H9 (cell line): Measurements from ENCODE around the gene PDCD1. TPM values are rescaled to one million over a fixed set of nuclear protein-coding genes. Genes with fewer than 3 reads are reported as not detected.

Experiments used
- DNase-seq: peaks from one replicate; pipeline ENCODE4 v3.0.0-alpha.2; 2017
- H2AFZ ChIP-seq: one replicate; pipeline ENCODE4 v1.6.1; 2013; ENCODE audit warnings: mild to moderate bottlenecking, low read length, control low read depth, moderate library complexity
- H2AK5ac ChIP-seq: 2 replicates; pipeline ENCODE4 v1.6.1; 2013; ENCODE audit warnings: low read length, control low read depth, mixed read lengths; ENCODE audit not compliant: insufficient read length
- H2BK120ac ChIP-seq: one replicate; pipeline ENCODE4 v1.6.1; 2013; ENCODE audit warnings: low read depth, mild to moderate bottlenecking, low read length, control low read depth, inconsistent platforms; ENCODE audit not compliant: poor library complexity, severe bottlenecking
- H2BK12ac ChIP-seq: 2 replicates; pipeline ENCODE4 v1.6.1; 2013; ENCODE audit warnings: low read length, control low read depth, mixed read lengths, low read depth; ENCODE audit not compliant: insufficient read length
- H2BK15ac ChIP-seq: 2 replicates; pipeline ENCODE4 v1.6.1; 2013; ENCODE audit warnings: low read depth, low read length, control low read depth
- H2BK20ac ChIP-seq: one replicate; pipeline ENCODE4 v1.6.1; 2013; ENCODE audit warnings: low read depth, mild to moderate bottlenecking, low read length, control low read depth, inconsistent platforms; ENCODE audit not compliant: poor library complexity, severe bottlenecking
- H2BK5ac ChIP-seq: 2 replicates; pipeline ENCODE4 v1.6.1; 2013; ENCODE audit warnings: low read length, control low read depth, mixed read lengths; ENCODE audit not compliant: insufficient read length
- H3K14ac ChIP-seq: 2 replicates; pipeline ENCODE4 v1.6.1; 2013; ENCODE audit warnings: low read length, control low read depth; ENCODE audit not compliant: insufficient read depth
- H3K18ac ChIP-seq: 2 replicates; pipeline ENCODE4 v1.6.1; 2013; ENCODE audit warnings: low read depth, mild to moderate bottlenecking, mixed read lengths, low read length, control low read depth; ENCODE audit not compliant: insufficient read length
- H3K23ac ChIP-seq: 2 replicates; pipeline ENCODE4 v1.6.1; 2013; ENCODE audit warnings: low read length, control low read depth, mixed read lengths, low read depth; ENCODE audit not compliant: insufficient read length
- H3K23me2 ChIP-seq: 2 replicates; pipeline ENCODE4 v1.6.1; 2013; ENCODE audit warnings: low read depth, mild to moderate bottlenecking, mixed read lengths, low read length, control low read depth; ENCODE audit not compliant: insufficient read length, poor library complexity, severe bottlenecking
- H3K27ac ChIP-seq: 2 replicates; pipeline ENCODE4 v1.5.1; 2013; ENCODE audit warnings: low read length, control low read depth, mixed read lengths, low read depth; ENCODE audit not compliant: insufficient read length
- H3K27me3 ChIP-seq: 2 replicates; pipeline ENCODE4 v1.6.1; 2013; ENCODE audit warnings: low read length, control low read depth, inconsistent platforms; ENCODE audit not compliant: insufficient read depth
- H3K4ac ChIP-seq: 2 replicates; pipeline ENCODE4 v1.6.1; 2013; ENCODE audit warnings: low read depth, mild to moderate bottlenecking, control low read depth, inconsistent platforms, low read length, moderate library complexity
- H3K4me1 ChIP-seq: 2 replicates; pipeline ENCODE4 v1.6.1; 2013; ENCODE audit warnings: low read length, control low read depth, inconsistent platforms; ENCODE audit not compliant: insufficient read depth
- H3K4me2 ChIP-seq: 2 replicates; pipeline ENCODE4 v1.6.1; 2013; ENCODE audit warnings: low read length, control low read depth, mixed read lengths; ENCODE audit not compliant: insufficient read length, insufficient read depth
- H3K56ac ChIP-seq: 2 replicates; pipeline ENCODE4 v1.6.1; 2013; ENCODE audit warnings: low read depth, mild to moderate bottlenecking, mixed read lengths, low read length, control low read depth; ENCODE audit not compliant: insufficient read length
- H3K79me1 ChIP-seq: 2 replicates; pipeline ENCODE4 v1.6.1; 2013; ENCODE audit warnings: low read depth, mild to moderate bottlenecking, moderate library complexity, low read length, control low read depth, inconsistent platforms; ENCODE audit not compliant: insufficient read depth, poor library complexity, severe bottlenecking
- H3K79me2 ChIP-seq: 2 replicates; pipeline ENCODE4 v1.6.1; 2013; ENCODE audit warnings: low read length, control low read depth, inconsistent platforms; ENCODE audit not compliant: insufficient read depth
- H3K9ac ChIP-seq: 2 replicates; pipeline ENCODE4 v1.6.1; 2013; ENCODE audit warnings: low read length, control low read depth, mixed read lengths; ENCODE audit not compliant: insufficient read length; ENCODE audit errors: extremely low read depth
- H3K9me3 ChIP-seq: one replicate; pipeline ENCODE4 v1.6.1; 2013; ENCODE audit warnings: low read depth, low read length, inconsistent platforms; ENCODE audit not compliant: control insufficient read depth
- H3T11ph ChIP-seq: one replicate; pipeline ENCODE4 v1.6.1; 2013; ENCODE audit warnings: mild to moderate bottlenecking, low read length, control low read depth, inconsistent platforms
- H4K20me1 ChIP-seq: one replicate; pipeline ENCODE4 v1.6.1; 2013; ENCODE audit not compliant: control insufficient read depth, insufficient read length, insufficient read depth
- H4K5ac ChIP-seq: 2 replicates; pipeline ENCODE4 v1.6.1; 2013; ENCODE audit warnings: low read depth, mild to moderate bottlenecking, mixed read lengths, low read length, control low read depth; ENCODE audit not compliant: insufficient read length
- H4K8ac ChIP-seq: replicated peaks from 2 replicates; pipeline ENCODE4 v1.6.1; 2013; ENCODE audit warnings: low read length, control low read depth, mixed read lengths, low read depth; ENCODE audit not compliant: insufficient read length
- H4K91ac ChIP-seq: 2 replicates; pipeline ENCODE4 v1.6.1; 2013; ENCODE audit warnings: low read depth, mild to moderate bottlenecking, moderate library complexity, mixed read lengths, low read length, control low read depth; ENCODE audit not compliant: insufficient read length
- H3K27ac Mint-ChIP-seq, 3 experiments: 2 replicates in 2 of 3; 3 replicates in 1 of 3; pipeline ENCODE4 v1.8.0; 2020 to 2021; ENCODE audit warnings: mixed read lengths in 3 of 3, mild to moderate bottlenecking in 1 of 3, moderate library complexity in 1 of 3
- H3K27me3 Mint-ChIP-seq: 2 replicates; pipeline ENCODE4 v1.8.0; 2021; ENCODE audit warnings: low read depth, mild to moderate bottlenecking, moderate library complexity, mixed read lengths
- H3K36me3 Mint-ChIP-seq, 3 experiments: 2 replicates in 2 of 3; 3 replicates in 1 of 3; pipeline ENCODE4 v1.8.0; 2020 to 2021; ENCODE audit warnings: low read depth in 3 of 3, mixed read lengths in 3 of 3; ENCODE audit not compliant: insufficient read depth in 1 of 3
- H3K4me1 Mint-ChIP-seq, 2 experiments: 2 replicates each; pipeline ENCODE4 v1.8.0; 2020; ENCODE audit warnings: mixed read lengths in 2 of 2
- H3K4me3 Mint-ChIP-seq, 2 experiments: 2 replicates in 1 of 2; 3 replicates in 1 of 2; pipeline ENCODE4 v1.8.0; 2020 to 2021; ENCODE audit warnings: mild to moderate bottlenecking in 2 of 2, mixed read lengths in 2 of 2, moderate library complexity in 1 of 2
- H3K9me3 Mint-ChIP-seq, 2 experiments: 2 replicates in 1 of 2; 3 replicates in 1 of 2; pipeline ENCODE4 v1.8.0; 2020; ENCODE audit warnings: mild to moderate bottlenecking in 2 of 2, mixed read lengths in 2 of 2, moderate library complexity in 1 of 2
- WGBS: extraction: QIAGEN DNeasy Blood & Tissue Kit; methylation state at CpG from one replicate; pipeline ENCODE4 v1.1.7; 2013; ENCODE audit warnings: missing lambda C conversion rate, low lambda C conversion rate, mixed read lengths; ENCODE audit not compliant: insufficient read length; ENCODE audit errors: extremely low coverage; 5-methylcytosine and 5-hydroxymethylcytosine counted together
- total RNA-seq: library from RNA; stranded (reverse); gene quantifications from 2 replicates; pipeline ENCODE4 v1.2.1, GENCODE V29; 2021
- TF ChIP-seq, protein P1 (sequence below): fragments of 200-600 bp; sonication (generic); conservative IDR thresholded peaks from 3 replicates; pipeline ENCODE4 v1.8.0; 2021; ENCODE audit warnings: antibody characterized with exemption, mild to moderate bottlenecking

The PDCD1 gene
- total RNA-seq, 1 experiment from 2014 or later: 1.6 TPM

DNA sequence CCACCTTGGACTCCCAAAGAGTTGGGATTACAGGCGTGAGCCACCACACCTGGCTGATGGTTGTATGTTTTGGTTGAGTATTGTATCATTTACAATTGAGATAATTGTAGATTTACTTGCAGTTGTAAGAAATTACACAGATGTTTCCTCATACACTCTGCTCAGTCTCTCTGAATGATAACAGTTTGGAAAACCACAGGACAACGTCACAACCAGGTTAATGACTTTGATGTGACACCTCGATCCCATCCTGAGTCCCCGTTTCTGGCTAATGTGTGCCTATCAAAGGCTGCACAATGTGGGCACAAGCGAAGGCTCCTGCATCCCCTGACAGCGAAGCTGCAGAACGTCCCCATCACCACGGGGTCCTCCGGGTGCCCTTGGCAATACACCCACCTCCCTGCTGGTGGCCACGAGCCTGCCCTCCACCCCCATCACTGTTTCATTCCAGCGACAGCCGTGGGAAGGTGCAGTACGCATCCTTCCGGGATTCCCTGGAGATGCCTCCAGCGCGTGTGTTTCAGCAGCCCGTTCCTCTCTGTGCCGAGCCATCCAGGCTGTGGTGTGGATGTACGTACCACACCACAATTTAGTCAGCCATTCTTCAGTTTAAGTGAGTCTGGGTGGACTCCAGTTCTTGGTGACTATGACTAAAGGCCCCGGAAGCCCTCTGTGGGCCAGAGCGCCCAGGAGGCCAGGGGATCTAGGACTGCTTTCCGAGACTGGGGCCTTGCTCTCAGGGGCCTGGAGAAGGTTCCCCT, 4.3 kb upstream of the PDCD1 start:
- Histone ChIP-seq H3K27me3 (no peaks in the 10 kb centered on the region; the same call in 1 of the 2 replicates), H3K4me1 (no peaks in the 10 kb centered on the region; the same call in 1 of the 2 replicates), H2BK120ac (no peak overlapping the region), H4K91ac (no peak overlapping the region), H4K8ac (no peak overlapping the region), H2BK5ac (no peak overlapping the region), H3K9me3 (no peaks in the 10 kb centered on the region), H3T11ph (no peak overlapping the region), H3K79me1 (no peaks in the 10 kb centered on the region), H3K18ac (no peak overlapping the region), H3K4ac (no peak overlapping the region), H2BK15ac (no peak overlapping the region), H3K56ac (no peak overlapping the region), H4K20me1 (peaks cover 8% of the 10 kb centered on the region), H3K79me2 (no peaks in the 10 kb centered on the region), H3K14ac (no peak overlapping the region), H3K27ac (no peak overlapping the region), H2AFZ (no peak overlapping the region), H3K9ac (no peak overlapping the region), H2BK12ac (no peak overlapping the region), H3K4me2 (no peak overlapping the region), H3K23me2 (no peaks in the 10 kb centered on the region), H2BK20ac (no peak overlapping the region), H2AK5ac (no peak overlapping the region), H3K23ac (no peak overlapping the region), H4K5ac (no peak overlapping the region)
- DNase-seq: no peak
- no CpG with 5 or more reads among the region's 22 CpGs for WGBS
- Mint-ChIP-seq H3K27me3 (peaks cover 19% of the 10 kb centered on the region), H3K4me1 (peaks cover 6 to 23% of the 10 kb centered on the region in 2 experiments), H3K4me3 (no peak overlapping the region; a peak in 1 of 5 replicates), H3K9me3 (peaks cover 19 to 20% of the 10 kb centered on the region in 2 experiments), H3K36me3 (peaks cover 0 to 6% (median 0%) of the 10 kb centered on the region in 3 experiments; a peak in 2 of 7 replicates), H3K27ac (no peak overlapping the region)
- TF ChIP-seq, protein P1, sequence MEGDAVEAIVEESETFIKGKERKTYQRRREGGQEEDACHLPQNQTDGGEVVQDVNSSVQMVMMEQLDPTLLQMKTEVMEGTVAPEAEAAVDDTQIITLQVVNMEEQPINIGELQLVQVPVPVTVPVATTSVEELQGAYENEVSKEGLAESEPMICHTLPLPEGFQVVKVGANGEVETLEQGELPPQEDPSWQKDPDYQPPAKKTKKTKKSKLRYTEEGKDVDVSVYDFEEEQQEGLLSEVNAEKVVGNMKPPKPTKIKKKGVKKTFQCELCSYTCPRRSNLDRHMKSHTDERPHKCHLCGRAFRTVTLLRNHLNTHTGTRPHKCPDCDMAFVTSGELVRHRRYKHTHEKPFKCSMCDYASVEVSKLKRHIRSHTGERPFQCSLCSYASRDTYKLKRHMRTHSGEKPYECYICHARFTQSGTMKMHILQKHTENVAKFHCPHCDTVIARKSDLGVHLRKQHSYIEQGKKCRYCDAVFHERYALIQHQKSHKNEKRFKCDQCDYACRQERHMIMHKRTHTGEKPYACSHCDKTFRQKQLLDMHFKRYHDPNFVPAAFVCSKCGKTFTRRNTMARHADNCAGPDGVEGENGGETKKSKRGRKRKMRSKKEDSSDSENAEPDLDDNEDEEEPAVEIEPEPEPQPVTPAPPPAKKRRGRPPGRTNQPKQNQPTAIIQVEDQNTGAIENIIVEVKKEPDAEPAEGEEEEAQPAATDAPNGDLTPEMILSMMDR: no peak
